ENCODE measurements around the gene NCAM2.

NCAM2 gene

GRCh38 chr21:21481239-21481638 is 483.0 kb downstream of the NCAM2 start:
- DNase-seq: no peak

- DNase-seq: no peak
Measured at GRCh38 chr21:21508859-21509258, 510.6 kb downstream of the NCAM2 start.

- DNase-seq: no peak
Measured at GRCh38 chr21:21530680-21531079, 532.5 kb downstream of the NCAM2 start.

GRCh38 chr21:21547368-21547953 is 549.3 kb downstream of the NCAM2 start:
- no peak for DNase-seq

- no peak for DNase-seq
Measured at GRCh38 chr21:21559285-21560045, 561.3 kb downstream of the NCAM2 start.

Measured in NCI-H524 treated with DMSO at 0.1 percent for 48 hours (cell line).